Right lobe of liver (tissue), 6 donors: ENCODE data around the gene SNAP47. TPM values are rescaled to one million over a fixed set of nuclear protein-coding genes. Genes with fewer than 3 reads are reported as not detected.
A peak's percentile ranks its signal among the peaks of the same experiment; 100 is the strongest.

Experiments used
- ATAC-seq, 4 donors: fragments of 200-7000 bp; cut with Tn5 transposase; one replicate each; pipeline ENCODE4 v1.9.1; 2020; ENCODE audit warnings: mild to moderate bottlenecking in 4 of 4, moderate library complexity in 4 of 4
- DNase-seq, 3 donors: peaks; one replicate each; pipeline ENCODE4 v3.0.0-alpha.2; 2020
- H3K27ac ChIP-seq, 3 donors: fragments of 200-600 bp; one replicate each; pipeline ENCODE4 v1.8.0; 2022
- H3K27me3 ChIP-seq, 2 donors: fragments of 200-600 bp; one replicate each; pipeline ENCODE4 v1.8.0; 2022
- H3K36me3 ChIP-seq, 4 donors: fragments of 200-600 bp; sonication (generic) in 1 of 4; one replicate each; pipeline versions ENCODE4 v1.5.1 to v1.8.0; 2017 to 2022; ENCODE audit warnings: control low read depth in 1 of 4
- H3K4me1 ChIP-seq, 4 donors: fragments of 200-600 bp; sonication (generic) in 1 of 4; one replicate each; pipeline versions ENCODE4 v1.5.1 to v1.8.0; 2017 to 2022; ENCODE audit warnings: control low read depth in 1 of 4
- H3K4me3 ChIP-seq, 3 donors: fragments of 200-600 bp; one replicate each; pipeline ENCODE4 v1.8.0; 2022
- H3K9me3 ChIP-seq, 4 donors: fragments of 200-600 bp; sonication (generic) in 1 of 4; one replicate each; pipeline versions ENCODE4 v1.5.1 to v1.8.0; 2017 to 2022; ENCODE audit warnings: control low read depth in 1 of 4
- CTCF ChIP-seq, 4 donors: fragments of 200-600 bp in 3 of 4; fragments of 450-650 bp in 1 of 4; IDR thresholded peaks; one replicate each; pipeline versions ENCODE4 v1.5.1 to v1.8.0; 2016 to 2022; ENCODE audit warnings: antibody characterized with exemption in 4 of 4, mild to moderate bottlenecking in 2 of 4
- POLR2A ChIP-seq: fragments of 450-650 bp; IDR thresholded peaks from one replicate; pipeline ENCODE4 v1.6.1; 2017; ENCODE audit warnings: antibody characterized with exemption, mild to moderate bottlenecking
- WGBS: methylation state at CpG from one replicate; pipeline ENCODE4 v1.1.6; 2018; ENCODE audit warnings: low coverage, low lambda C conversion rate; ENCODE audit not compliant: insufficient coverage; ENCODE audit errors: missing lambda C conversion rate; 5-methylcytosine and 5-hydroxymethylcytosine counted together
- intact Hi-C, 2 donors: fragments of 100-400 bp; cut with DNase I; formaldehyde crosslinking; loops; one replicate each; pipeline versions ENCODE4 v1.11.2 to v1.14.1; 2022
- total RNA-seq, 6 experiments: library from RNA; depleted of rRNA in 2 of 6; stranded (reverse); fragments of >200 nt in 2 of 6; fragmentation: NEBNext Ultra II Directional in 3 of 6; extraction: Animal tissue kit (Norgen Biotek cat#: 25700) in 3 of 6; gene quantifications; one replicate each; pipeline versions ENCODE4 v1.1.0 to v1.2.4, GENCODE V29; 2016 to 2023
- donor health status: DM: no; HTN: yes; CAD: no.
- donor health status: DM: no; HTN: no; CAD: no.
- donor health status: DM: no; HTN: no; CAD: no.
- donor health status: DM: no; HTN: yes; CAD: no.
- donor health status: DM: no; HTN: yes; CAD: no.

SNAP47 gene
- total RNA-seq, 6 experiments from 2014 or later: 15.2 to 32.5 (median 24.8) TPM

- no peak for ATAC-seq
- 81% methylated on average over 6 of the region's 6 CpGs for WGBS
- no peak for TF ChIP-seq POLR2A
- TF ChIP-seq CTCF (IDR thresholded peaks at IDR 0.05): no peak
- H3K27ac ChIP-seq: no peak overlapping the region
- no peaks in the 10 kb centered on the region for H3K4me1 ChIP-seq
- H3K9me3 ChIP-seq: no peaks in the 10 kb centered on the region
- H3K27me3 ChIP-seq: no peaks in the 10 kb centered on the region
- no peak for DNase-seq
- intact Hi-C loops: loop anchor here (5.0 to 10.0 kb wide), 2 partner anchors 174 to 176 kb away; partner anchors contain the start of gene WNT9A (in 1 of the 2)
- peaks cover 0 to 24% (median 2%) of the 10 kb centered on the region in 4 donors for H3K36me3 ChIP-seq
- no peak overlapping the region for H3K4me3 ChIP-seq
Measured at GRCh38 chr1:227768640-227769039, 33.4 kb downstream of the SNAP47 start.

- Histone ChIP-seq H3K36me3 (peaks cover 0 to 24% (median 2%) of the 10 kb centered on the region in 4 donors), H3K9me3 (no peaks in the 10 kb centered on the region), H3K4me3 (no peak overlapping the region), H3K4me1 (no peaks in the 10 kb centered on the region), H3K27ac (no peak overlapping the region), H3K27me3 (no peaks in the 10 kb centered on the region)
- WGBS: 72% methylated on average over 3 of the region's 20 CpGs
- no peak for ATAC-seq
- intact Hi-C loops: loop anchor here (5.0 to 10.0 kb wide), 2 partner anchors 173 to 176 kb away; partner anchors contain the start of gene WNT9A (in 1 of the 2)
- TF ChIP-seq POLR2A (no peak), CTCF (IDR thresholded peaks at IDR 0.05) (no peak)
- DNase-seq: no peak
Measured at GRCh38 chr1:227769047-227769935, 34.1 kb downstream of the SNAP47 start.

DNA sequence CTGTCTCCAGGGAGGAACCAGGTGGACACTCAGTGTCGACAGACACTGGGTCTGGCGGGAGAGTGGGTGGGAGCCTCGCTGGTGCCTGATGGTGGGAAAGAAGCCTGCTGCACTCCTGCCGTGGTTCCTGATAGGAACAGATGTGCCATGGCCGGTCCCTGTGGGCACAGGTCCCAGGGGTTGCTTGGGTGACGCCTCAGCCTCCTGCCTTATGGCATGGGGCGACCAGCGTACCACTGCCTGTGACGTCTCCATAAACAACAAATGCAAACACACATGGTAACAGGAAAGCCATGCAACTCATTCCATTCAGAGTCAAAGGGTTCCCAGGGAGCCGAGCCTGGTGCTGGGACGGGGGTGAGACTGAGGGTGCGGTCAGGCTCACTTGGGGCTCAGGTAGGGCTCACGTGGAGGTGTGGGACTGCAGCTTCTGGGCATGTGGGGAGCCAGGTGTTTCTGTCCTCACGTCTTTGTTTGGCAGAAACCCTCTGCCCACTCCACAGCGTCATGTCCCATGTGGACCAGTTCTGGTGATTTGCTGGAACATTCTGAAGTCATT lies 34.8 kb downstream of the SNAP47 start:
- WGBS: 88% methylated on average over 2 of the region's 15 CpGs
- Histone ChIP-seq H3K4me3 (no peak overlapping the region), H3K9me3 (no peaks in the 10 kb centered on the region), H3K27ac (no peak overlapping the region), H3K27me3 (no peaks in the 10 kb centered on the region), H3K4me1 (no peaks in the 10 kb centered on the region), H3K36me3 (peaks cover 0 to 24% (median 2%) of the 10 kb centered on the region in 4 donors)
- intact Hi-C loops: loop anchor here (5.0 to 10.0 kb wide), 2 partner anchors 172 to 175 kb away; partner anchors contain the start of gene WNT9A (in 1 of the 2)
- ATAC-seq (no peak), DNase-seq (peak in 1 of 3 donors; percentile 11)
- no peak for TF ChIP-seq POLR2A
- no peak for TF ChIP-seq CTCF (IDR thresholded peaks at IDR 0.05)

DNA sequence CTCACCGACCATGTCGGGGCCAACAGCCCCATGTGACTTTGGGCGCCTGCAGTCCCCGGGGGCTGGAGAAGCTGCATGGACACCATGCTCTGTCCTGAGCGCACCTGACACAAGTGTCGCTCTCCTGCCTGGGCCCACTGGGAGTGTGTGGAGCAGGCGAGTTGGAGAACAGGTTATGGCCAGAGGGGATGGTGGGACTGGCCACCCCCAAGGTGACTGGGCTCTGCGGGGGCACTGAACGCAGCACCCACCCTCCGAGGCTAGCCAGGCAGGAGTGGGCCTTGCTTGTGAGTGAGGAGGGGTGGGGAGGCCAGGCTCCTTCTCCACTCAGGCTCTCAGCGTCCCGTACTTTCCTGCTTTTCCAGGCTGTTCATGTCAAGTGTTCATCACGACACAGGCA lies 35.6 kb downstream of the SNAP47 start:
- H3K36me3 ChIP-seq: peaks cover 0 to 26% (median 2%) of the 10 kb centered on the region in 4 donors
- H3K9me3 ChIP-seq: no peaks in the 10 kb centered on the region
- H3K27ac ChIP-seq: no peak overlapping the region
- 80% methylated on average over 1 of the region's 13 CpGs for WGBS
- ATAC-seq (no peak), DNase-seq (peak in 1 of 3 donors; percentile 31)
- no peaks in the 10 kb centered on the region for H3K4me1 ChIP-seq
- TF ChIP-seq POLR2A (no peak), CTCF (IDR thresholded peaks at IDR 0.05) (no peak)
- intact Hi-C loops: no loop called here
- no peak overlapping the region for H3K4me3 ChIP-seq
- no peaks in the 10 kb centered on the region for H3K27me3 ChIP-seq
